Measurements from ENCODE around the gene PKD1L1.

Gene PKD1L1

DNA sequence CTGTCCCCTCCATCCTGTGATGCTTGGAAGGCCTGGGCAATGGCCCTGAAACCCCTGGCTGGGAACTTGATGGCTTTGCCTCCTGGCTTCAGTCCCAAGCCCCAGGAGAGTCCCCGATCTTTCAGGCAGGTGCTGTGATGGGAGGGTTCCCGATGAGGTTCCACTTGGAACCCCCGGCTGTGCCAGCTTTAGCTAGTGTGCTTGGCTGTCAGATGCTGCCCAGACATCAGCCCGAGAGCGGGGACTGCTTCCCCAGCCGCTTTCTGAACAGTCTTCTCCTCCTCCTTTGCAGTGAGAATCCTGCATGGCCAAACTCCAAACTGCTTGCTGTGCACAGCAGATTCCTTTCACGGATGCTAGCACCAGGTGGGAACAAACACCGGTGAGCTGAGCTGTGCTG, 58.1 kb downstream of the PKD1L1 start:
- no peak for DNase-seq (ENCODE audit: insufficient read length)
- no peak for FAIRE-seq
- TF ChIP-seq TAF1 (IDR thresholded peaks at IDR 0.05; ENCODE audit: borderline replicate concordance, low read depth, low read length): no peak

DNA sequence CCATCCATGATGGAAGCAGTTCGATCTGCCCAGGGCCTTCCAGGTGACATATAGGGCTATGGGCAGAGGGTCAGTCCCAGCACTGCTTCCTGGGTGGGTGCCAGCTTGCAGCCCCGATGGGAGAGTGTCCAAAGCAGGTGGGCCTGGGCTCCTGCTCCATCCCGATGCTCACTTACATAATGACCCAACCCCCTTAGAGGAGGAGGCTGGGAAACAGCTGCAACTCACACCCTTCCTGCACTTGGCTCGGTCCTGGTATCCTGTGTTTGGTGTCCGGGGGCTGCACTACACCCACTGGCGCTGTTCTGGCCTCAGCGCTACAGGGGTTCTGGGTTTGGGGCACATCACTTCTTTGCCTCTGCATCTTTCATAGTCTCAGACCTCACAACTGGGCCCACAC, 58.5 kb downstream of the PKD1L1 start:
- DNase-seq (ENCODE audit: insufficient read length) (no peak), FAIRE-seq (no peak)
- TF ChIP-seq POLR2A (IDR thresholded peaks at IDR 0.05; ENCODE audit: low read depth, low read length) (no peak), TAF1 (IDR thresholded peaks at IDR 0.05; ENCODE audit: borderline replicate concordance, low read depth, low read length) (no peak), POLR2AphosphoS5 (IDR thresholded peaks at IDR 0.05; ENCODE audit: low read depth, low read length) (no peak)

DNA sequence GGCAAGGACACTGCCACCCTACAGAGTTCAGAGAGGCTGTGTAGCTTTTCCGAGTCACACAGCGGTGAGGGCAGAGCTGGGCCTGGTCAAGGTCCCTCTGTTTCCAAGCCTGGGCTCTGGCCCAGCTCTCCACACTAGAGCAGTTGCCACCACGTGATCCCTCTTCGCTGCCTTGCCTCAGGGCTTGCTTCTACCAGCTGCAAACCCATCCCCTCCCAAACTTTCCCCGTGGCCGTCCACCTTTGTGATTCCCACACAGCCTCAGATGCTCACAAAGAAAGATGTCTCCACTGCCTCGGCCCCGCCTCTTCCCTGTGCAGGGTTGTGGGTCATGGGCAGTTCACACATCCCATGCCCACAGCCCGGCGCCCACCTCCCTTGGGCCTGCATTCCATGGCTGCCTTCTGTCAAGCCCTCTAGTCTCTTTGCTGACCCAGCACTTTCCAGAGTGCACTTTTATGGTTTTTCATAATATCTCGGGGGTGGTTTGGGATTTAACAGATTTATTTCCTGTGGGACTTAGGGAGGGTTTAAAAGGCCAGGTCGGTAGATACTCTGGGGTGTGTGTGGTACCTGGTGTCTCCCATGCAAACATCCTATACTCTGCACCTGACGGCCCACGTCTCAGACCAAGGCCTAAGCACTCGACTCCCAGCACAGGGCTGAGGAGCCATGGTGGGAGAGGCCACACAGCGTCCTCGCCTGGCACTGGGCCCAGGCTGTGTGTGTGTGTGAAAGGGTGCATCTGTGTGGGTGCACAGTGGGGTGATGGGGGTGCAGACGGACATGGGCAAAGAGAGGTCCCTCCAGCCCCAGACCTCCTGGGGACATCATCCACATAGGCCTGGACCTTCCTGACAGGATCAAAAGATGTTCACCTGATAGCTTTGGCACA, 59.6 kb downstream of the PKD1L1 start:
- DNase-seq (ENCODE audit: insufficient read length): no peak
- TF ChIP-seq POLR2AphosphoS5 (IDR thresholded peaks at IDR 0.05; ENCODE audit: low read depth, low read length): no peak
- no peak for TF ChIP-seq POLR2A (IDR thresholded peaks at IDR 0.05; ENCODE audit: low read depth, low read length)
- no peak for TF ChIP-seq TAF1 (IDR thresholded peaks at IDR 0.05; ENCODE audit: borderline replicate concordance, low read depth, low read length)
- FAIRE-seq: no peak

DNA sequence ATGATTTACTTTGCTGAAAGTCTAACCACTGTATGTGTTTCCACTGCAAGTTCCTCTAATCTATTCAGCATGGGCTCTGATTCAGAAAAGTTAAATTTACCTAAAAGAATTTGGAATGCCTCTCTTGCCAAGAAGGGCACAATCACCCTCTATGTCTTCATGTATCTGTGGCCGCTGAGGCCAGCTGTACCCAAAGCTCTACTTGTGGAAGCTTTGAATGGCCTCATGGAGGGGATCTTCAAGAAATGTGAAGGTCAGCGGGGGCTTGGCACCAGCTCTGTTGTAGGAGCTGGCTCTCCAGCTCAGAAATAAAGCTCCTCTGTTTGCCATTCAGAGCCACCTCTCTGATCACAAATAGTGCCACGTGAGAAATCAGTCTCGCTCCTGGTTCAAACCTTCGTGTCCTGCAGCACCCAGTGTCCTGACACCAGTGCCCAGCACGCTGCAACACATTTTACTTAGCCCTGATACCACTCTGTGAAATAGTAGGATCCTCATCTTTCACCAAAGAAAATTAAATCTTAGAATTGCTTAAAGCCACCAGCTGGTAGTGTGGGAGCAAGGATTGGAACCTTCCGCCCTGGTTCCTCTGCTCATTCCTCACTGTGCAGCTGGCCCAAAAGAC, 61.1 kb downstream of the PKD1L1 start:
- no peak for FAIRE-seq

DNA sequence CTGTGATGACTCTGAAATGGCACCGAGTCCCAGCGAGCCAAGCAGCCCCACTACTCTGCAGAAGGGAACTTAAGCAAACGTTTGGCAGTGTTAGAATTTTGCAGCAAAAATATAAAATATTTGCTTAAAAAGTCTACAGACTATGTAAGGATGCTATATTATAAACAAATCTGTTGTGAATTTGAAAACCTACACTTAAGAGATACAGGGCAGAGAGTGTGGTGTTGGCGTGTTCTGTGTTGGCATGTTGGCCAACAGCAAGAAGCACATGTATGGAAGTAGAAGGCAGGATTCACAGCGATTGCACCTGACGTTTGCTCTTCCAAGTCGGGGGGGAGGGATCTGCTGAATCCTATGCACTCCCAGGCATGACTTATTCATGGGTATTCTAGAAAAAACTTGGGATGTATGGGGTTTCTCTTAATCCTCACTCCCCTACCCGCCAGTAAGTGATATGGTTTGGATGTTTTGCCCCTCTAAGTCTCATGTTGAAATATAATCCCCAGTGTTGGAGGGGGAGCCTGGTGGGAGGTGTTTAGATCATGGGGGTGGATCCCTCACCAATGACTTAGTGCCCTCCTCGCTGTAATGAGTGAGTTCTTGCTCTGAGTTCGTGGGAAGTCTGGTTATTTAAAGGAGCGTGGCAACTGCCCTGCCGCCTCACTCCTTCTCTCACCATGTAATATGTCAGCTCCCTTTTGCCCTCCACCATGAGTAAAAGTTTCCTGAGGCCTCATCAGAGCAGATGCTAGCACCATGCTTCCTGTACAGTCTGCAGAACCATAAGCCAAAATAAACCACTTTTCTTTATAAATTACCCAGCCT, 62.1 kb downstream of the PKD1L1 start:
- TF ChIP-seq POLR2AphosphoS5 (IDR thresholded peaks at IDR 0.05; ENCODE audit: low read depth, low read length): no peak
- TF ChIP-seq TAF1 (IDR thresholded peaks at IDR 0.05; ENCODE audit: borderline replicate concordance, low read depth, low read length): no peak
- no peak for TF ChIP-seq POLR2A (IDR thresholded peaks at IDR 0.05; ENCODE audit: low read depth, low read length)
- no peak for FAIRE-seq
- DNase-seq (ENCODE audit: insufficient read length): no peak

More for the DNA sequence above, 61.1 kb downstream of the PKD1L1 start:
- no peak for TF ChIP-seq POLR2A (IDR thresholded peaks at IDR 0.05; ENCODE audit: low read depth, low read length)
- no peak for TF ChIP-seq TAF1 (IDR thresholded peaks at IDR 0.05; ENCODE audit: borderline replicate concordance, low read depth, low read length)
- no peak for TF ChIP-seq POLR2AphosphoS5 (IDR thresholded peaks at IDR 0.05; ENCODE audit: low read depth, low read length)
- DNase-seq (ENCODE audit: insufficient read length): no peak

DNA sequence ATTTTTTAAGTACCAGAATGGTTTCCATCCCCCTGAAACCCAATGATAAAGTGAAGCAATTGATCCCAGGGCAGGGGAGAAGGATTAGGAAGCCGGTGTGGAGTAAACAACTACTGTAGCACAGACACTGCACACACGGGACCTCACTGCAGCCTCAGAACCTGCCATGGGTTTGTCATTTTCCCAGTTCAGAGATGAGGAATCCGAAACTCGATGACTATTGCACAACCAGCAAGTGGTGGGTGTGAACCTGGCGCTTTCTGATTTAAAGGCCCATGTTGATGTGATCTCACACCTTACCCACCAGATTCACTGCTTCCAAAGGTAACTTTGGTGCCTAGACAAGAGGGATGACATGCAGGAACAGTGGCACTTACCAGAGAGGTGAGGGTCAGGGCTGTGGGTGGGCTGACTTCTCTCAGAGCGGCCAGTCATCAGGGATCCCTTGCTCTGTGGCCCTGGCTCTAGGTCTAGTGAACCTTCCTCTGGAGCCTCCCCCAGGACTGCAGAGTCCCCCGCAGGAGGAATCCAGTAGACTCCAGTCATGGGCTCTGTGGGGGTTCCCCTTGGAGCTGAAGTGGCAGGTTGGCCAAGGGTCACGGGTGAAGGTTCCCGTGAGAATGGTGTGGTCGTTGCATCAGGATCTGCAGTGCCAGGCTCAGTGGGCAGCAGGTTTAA, 62.8 kb downstream of the PKD1L1 start:
- FAIRE-seq: no peak
- no peak for TF ChIP-seq POLR2AphosphoS5 (IDR thresholded peaks at IDR 0.05; ENCODE audit: low read depth, low read length)
- TF ChIP-seq TAF1 (IDR thresholded peaks at IDR 0.05; ENCODE audit: borderline replicate concordance, low read depth, low read length): no peak
- no peak for TF ChIP-seq POLR2A (IDR thresholded peaks at IDR 0.05; ENCODE audit: low read depth, low read length)
- DNase-seq (ENCODE audit: insufficient read length): no peak

DNA sequence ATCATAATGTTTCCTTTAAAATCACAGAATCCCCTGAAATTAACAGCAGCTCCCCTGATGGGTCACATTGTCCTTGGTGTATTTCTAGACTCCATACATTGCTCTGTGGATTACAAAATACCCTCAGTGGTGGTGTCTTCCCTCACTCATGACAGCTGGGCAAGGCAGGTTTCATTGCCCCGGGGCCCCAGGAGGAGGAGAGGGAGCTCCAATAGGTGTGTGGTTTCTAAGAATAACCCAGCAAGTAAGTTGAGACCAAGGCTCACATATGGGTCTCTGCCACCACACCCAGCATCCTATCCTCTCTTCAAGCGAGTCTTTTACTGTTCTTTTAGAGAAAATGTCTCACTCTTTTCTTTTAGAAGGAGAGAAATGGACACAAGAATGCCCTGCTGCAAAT, 63.6 kb downstream of the PKD1L1 start:
- no peak for FAIRE-seq
- DNase-seq (ENCODE audit: insufficient read length): no peak
- TF ChIP-seq POLR2A (IDR thresholded peaks at IDR 0.05; ENCODE audit: low read depth, low read length) (no peak), TAF1 (IDR thresholded peaks at IDR 0.05; ENCODE audit: borderline replicate concordance, low read depth, low read length) (no peak), POLR2AphosphoS5 (IDR thresholded peaks at IDR 0.05; ENCODE audit: low read depth, low read length) (no peak)

DNA sequence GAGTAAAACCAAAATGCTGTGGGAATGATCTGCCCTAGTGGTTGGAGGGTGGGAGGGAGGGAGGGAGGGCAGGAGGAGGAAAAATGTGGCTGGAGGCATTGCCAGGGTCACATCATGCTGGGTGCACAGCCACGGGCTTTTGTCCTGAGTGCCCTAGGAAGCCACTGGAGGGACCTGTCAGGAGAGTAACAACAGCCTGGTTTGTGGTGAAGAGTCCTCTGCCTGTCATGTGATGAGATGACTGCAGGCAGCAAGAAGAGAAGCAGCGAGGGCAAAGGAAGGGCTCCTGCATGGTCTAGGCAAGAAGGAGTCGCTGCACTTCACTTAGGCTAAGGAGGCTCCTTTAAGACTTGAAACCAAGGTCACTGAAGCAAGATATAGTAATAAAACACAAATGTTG, 65.6 kb downstream of the PKD1L1 start:
- no peak for DNase-seq (ENCODE audit: insufficient read length)
- TF ChIP-seq TAF1 (IDR thresholded peaks at IDR 0.05; ENCODE audit: borderline replicate concordance, low read depth, low read length) (no peak), POLR2AphosphoS5 (IDR thresholded peaks at IDR 0.05; ENCODE audit: low read depth, low read length) (no peak), POLR2A (IDR thresholded peaks at IDR 0.05; ENCODE audit: low read depth, low read length) (no peak)
- no peak for FAIRE-seq

DNA sequence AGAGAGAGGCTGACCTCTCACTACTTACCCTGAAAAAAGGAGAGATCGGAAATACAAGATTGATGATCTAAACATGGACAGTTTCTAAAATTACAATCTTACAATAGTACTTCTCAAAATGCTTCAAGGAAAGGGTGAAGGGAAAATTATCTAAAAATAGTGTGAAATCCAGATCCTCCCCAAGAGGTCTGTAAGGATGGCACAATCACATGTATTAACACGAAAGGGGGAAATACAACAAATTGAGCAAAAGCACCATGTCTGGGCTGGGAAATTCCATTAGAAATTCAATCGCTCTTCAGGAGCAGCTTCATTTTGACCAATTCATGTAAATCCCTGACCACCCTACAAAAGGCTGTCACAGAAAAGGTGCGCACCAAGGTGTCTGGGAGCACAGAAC, 67.0 kb downstream of the PKD1L1 start:
- no peak for TF ChIP-seq TAF1 (IDR thresholded peaks at IDR 0.05; ENCODE audit: borderline replicate concordance, low read depth, low read length)
- no peak for TF ChIP-seq POLR2A (IDR thresholded peaks at IDR 0.05; ENCODE audit: low read depth, low read length)
- TF ChIP-seq POLR2AphosphoS5 (IDR thresholded peaks at IDR 0.05; ENCODE audit: low read depth, low read length): no peak
- no peak for DNase-seq (ENCODE audit: insufficient read length)
- no peak for FAIRE-seq

DNA sequence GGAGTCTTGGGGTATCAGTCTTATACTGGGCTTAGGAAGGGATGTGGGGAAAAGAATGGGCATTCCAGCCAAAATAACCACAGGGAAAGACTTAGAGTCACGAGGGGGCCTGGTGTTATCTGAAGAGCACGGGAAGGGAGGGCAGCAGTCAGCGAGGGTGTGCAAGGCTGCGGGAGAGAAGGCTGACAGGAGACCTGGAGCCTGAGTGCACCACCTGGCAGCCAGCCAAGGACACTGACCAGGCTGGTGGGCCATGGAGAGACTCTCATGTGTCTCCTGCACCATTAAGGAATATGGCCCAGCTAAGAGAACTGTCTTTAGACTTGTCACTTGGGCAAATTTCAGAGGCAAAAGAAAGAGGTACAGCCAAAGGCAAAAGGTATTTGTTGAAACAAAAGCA, 69.6 kb downstream of the PKD1L1 start:
- DNase-seq (ENCODE audit: insufficient read length) (no peak), FAIRE-seq (no peak)
- no peak for TF ChIP-seq POLR2AphosphoS5 (IDR thresholded peaks at IDR 0.05; ENCODE audit: low read depth, low read length)
- no peak for TF ChIP-seq POLR2A (IDR thresholded peaks at IDR 0.05; ENCODE audit: low read depth, low read length)
- no peak for TF ChIP-seq TAF1 (IDR thresholded peaks at IDR 0.05; ENCODE audit: borderline replicate concordance, low read depth, low read length)

DNA sequence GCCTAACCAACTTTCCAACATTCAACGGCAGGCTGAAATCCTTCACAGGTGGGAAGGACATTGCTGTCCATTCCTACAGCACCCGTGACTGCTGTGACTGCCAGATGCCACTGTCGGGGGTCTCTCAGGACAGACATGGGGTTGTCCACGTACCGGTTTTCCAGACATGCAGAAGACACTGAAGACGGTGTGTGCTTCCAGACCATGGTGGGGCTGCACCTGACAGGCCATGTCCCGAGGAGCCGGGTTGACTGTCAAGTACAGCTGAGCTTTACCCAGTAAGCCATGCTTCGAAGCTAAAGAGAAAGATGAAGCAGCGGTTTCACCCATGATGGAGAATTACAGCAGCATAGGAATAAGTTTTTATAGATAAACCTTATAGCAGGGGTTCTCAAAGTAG, 70.9 kb downstream of the PKD1L1 start:
- FAIRE-seq (no peak), DNase-seq (ENCODE audit: insufficient read length) (no peak)
- TF ChIP-seq POLR2A (IDR thresholded peaks at IDR 0.05; ENCODE audit: low read depth, low read length) (no peak), TAF1 (IDR thresholded peaks at IDR 0.05; ENCODE audit: borderline replicate concordance, low read depth, low read length) (no peak), POLR2AphosphoS5 (IDR thresholded peaks at IDR 0.05; ENCODE audit: low read depth, low read length) (no peak)
